ENCODE results near the gene TACC2.

TACC2 gene

GRCh38 chr10:122216047-122216446 is 227.1 kb downstream of the TACC2 start:
- DNase-seq (ENCODE audit: insufficient read length, low spot score) = no peak
- TF ChIP-seq CTCF (IDR thresholded peaks at IDR 0.05; ENCODE audit: insufficient read depth, missing control alignments) = no peak
- FAIRE-seq = no peak

GRCh38 chr10:122219340-122219739 is 230.4 kb downstream of the TACC2 start:
- FAIRE-seq (no peak), DNase-seq (ENCODE audit: insufficient read length, low spot score) (no peak)
- no peak for TF ChIP-seq CTCF (IDR thresholded peaks at IDR 0.05; ENCODE audit: insufficient read depth, missing control alignments)

- no peak for DNase-seq (ENCODE audit: insufficient read length, low spot score)
- TF ChIP-seq CTCF (IDR thresholded peaks at IDR 0.05; ENCODE audit: insufficient read depth, missing control alignments) = no peak
- FAIRE-seq = no peak
Measured at GRCh38 chr10:122220736-122221135, 231.8 kb downstream of the TACC2 start.

- FAIRE-seq = no peak
- TF ChIP-seq CTCF (IDR thresholded peaks at IDR 0.05; ENCODE audit: insufficient read depth, missing control alignments) = no peak
- no peak for DNase-seq (ENCODE audit: insufficient read length, low spot score)
Measured at GRCh38 chr10:122221958-122222357, 233.0 kb downstream of the TACC2 start.

- TF ChIP-seq CTCF (IDR thresholded peaks at IDR 0.05; ENCODE audit: insufficient read depth, missing control alignments) = no peak
- FAIRE-seq (no peak), DNase-seq (ENCODE audit: insufficient read length, low spot score) (no peak)
Measured at GRCh38 chr10:122222638-122223037, 233.7 kb downstream of the TACC2 start.

GRCh38 chr10:122224159-122224558 is 235.2 kb downstream of the TACC2 start:
- TF ChIP-seq CTCF (IDR thresholded peaks at IDR 0.05; ENCODE audit: insufficient read depth, missing control alignments) = no peak
- DNase-seq (ENCODE audit: insufficient read length, low spot score) (no peak), FAIRE-seq (no peak)

- TF ChIP-seq CTCF (IDR thresholded peaks at IDR 0.05; ENCODE audit: insufficient read depth, missing control alignments) = no peak
- peak; percentile 24 for DNase-seq (ENCODE audit: insufficient read length, low spot score)
- no peak for FAIRE-seq
Measured at GRCh38 chr10:122225330-122225729, 236.4 kb downstream of the TACC2 start.

Data from D721Med (cell line).